Loucy (cell line): ENCODE results near the gene CERS6.
"Not testable (repeated sequence)": the region's sequence is repeated elsewhere in the genome, so short reads cannot be mapped to it uniquely, and the experiment has no call there.

Experiments
- H2AFZ ChIP-seq: fragments of 200-600 bp; sonication (generic); 2 replicates; pipeline ENCODE4 v1.6.0; 2016; ENCODE audit warnings: antibody characterized with exemption, mild to moderate bottlenecking, low read length, moderate library complexity
- H3F3A ChIP-seq: fragments of 200-600 bp; 2 replicates; pipeline ENCODE4 v1.6.0; 2016; ENCODE audit warnings: antibody characterized with exemption, low read depth, mild to moderate bottlenecking
- H3K27me3 ChIP-seq: fragments of 200-600 bp; sonication (generic); 2 replicates; pipeline ENCODE4 v1.6.1; 2014; ENCODE audit warnings: low read length, mild to moderate bottlenecking; ENCODE audit not compliant: insufficient read depth, poor library complexity, severe bottlenecking
- H3K36me3 ChIP-seq: fragments of 200-600 bp; sonication (generic); 2 replicates; pipeline ENCODE4 v1.6.1; 2016; ENCODE audit warnings: low read length; ENCODE audit not compliant: insufficient read depth
- H3K4me1 ChIP-seq: fragments of 200-600 bp; sonication (generic); 2 replicates; pipeline ENCODE4 v1.5.1; 2014; ENCODE audit warnings: low read length, mild to moderate bottlenecking; ENCODE audit not compliant: insufficient read depth, poor library complexity, severe bottlenecking
- H3K4me2 ChIP-seq: fragments of 200-600 bp; sonication (generic); 2 replicates; pipeline ENCODE4 v1.6.0; 2014; ENCODE audit warnings: antibody characterized with exemption, low read length, low read depth, mild to moderate bottlenecking; ENCODE audit not compliant: poor library complexity, severe bottlenecking
- H3K4me3 ChIP-seq: fragments of 200-600 bp; sonication (generic); 2 replicates; pipeline ENCODE4 v1.5.1; 2014; ENCODE audit warnings: low read length, mild to moderate bottlenecking, mixed read lengths; ENCODE audit not compliant: poor library complexity, severe bottlenecking
- H3K79me2 ChIP-seq: fragments of 200-600 bp; sonication (generic); 2 replicates; pipeline ENCODE4 v1.6.1; 2014; ENCODE audit warnings: low read length; ENCODE audit not compliant: insufficient read depth
- H3K9ac ChIP-seq: fragments of 200-600 bp; sonication (generic); 2 replicates; pipeline ENCODE4 v1.6.0; 2014; ENCODE audit warnings: mild to moderate bottlenecking, low read depth, low read length, moderate library complexity; ENCODE audit not compliant: poor library complexity, severe bottlenecking
- H3K9me2 ChIP-seq: fragments of 200-600 bp; sonication (generic); replicated peaks from 2 replicates; pipeline ENCODE4 v1.6.1; 2016; ENCODE audit warnings: low read depth, low read length, mixed read lengths
- H3K9me3 ChIP-seq: fragments of 200-600 bp; sonication (generic); 2 replicates; pipeline ENCODE4 v1.6.1; 2014; ENCODE audit warnings: mild to moderate bottlenecking, antibody characterized with exemption, low read length, low read depth; ENCODE audit not compliant: insufficient read depth
- H4K20me1 ChIP-seq: fragments of 200-600 bp; sonication (generic); 2 replicates; pipeline ENCODE4 v1.6.0; 2014; ENCODE audit warnings: antibody characterized with exemption, low read length, mild to moderate bottlenecking; ENCODE audit not compliant: insufficient read depth, poor library complexity, severe bottlenecking
- EZH2phosphoT487 ChIP-seq: fragments of 200-600 bp; IDR thresholded peaks from 2 replicates; pipeline ENCODE4 v1.6.1; 2018; ENCODE audit warnings: antibody characterized with exemption, mild to moderate bottlenecking, moderate library complexity, borderline replicate concordance
- TF ChIP-seq, protein P1 (sequence below): fragments of 200-600 bp; sonication (generic); conservative IDR thresholded peaks from 2 replicates; pipeline ENCODE4 v1.5.1; 2014; ENCODE audit warnings: mild to moderate bottlenecking, antibody characterized with exemption, low read length

Gene CERS6

DNA sequence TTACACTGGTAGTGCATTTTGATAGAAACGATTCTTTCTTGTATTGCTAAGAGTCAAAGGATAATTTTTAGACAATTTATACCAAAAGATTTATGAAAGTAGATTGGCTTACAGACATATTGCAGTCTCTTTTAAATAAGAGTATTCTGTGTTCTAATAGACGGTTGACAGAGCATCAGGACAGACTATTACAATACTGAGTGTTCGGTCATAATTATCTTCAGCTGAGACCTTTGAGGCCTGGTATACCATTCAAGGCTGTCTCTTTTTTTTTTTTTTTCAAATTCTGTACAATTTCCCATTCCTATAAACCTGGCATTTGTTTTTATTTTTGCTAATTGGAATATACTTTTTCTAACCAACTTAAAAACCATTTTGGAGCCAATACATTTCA, 205.8 kb downstream of the CERS6 start:
- H3K9me3 ChIP-seq, result no peaks in the 10 kb centered on the region
- TF ChIP-seq, protein P1, sequence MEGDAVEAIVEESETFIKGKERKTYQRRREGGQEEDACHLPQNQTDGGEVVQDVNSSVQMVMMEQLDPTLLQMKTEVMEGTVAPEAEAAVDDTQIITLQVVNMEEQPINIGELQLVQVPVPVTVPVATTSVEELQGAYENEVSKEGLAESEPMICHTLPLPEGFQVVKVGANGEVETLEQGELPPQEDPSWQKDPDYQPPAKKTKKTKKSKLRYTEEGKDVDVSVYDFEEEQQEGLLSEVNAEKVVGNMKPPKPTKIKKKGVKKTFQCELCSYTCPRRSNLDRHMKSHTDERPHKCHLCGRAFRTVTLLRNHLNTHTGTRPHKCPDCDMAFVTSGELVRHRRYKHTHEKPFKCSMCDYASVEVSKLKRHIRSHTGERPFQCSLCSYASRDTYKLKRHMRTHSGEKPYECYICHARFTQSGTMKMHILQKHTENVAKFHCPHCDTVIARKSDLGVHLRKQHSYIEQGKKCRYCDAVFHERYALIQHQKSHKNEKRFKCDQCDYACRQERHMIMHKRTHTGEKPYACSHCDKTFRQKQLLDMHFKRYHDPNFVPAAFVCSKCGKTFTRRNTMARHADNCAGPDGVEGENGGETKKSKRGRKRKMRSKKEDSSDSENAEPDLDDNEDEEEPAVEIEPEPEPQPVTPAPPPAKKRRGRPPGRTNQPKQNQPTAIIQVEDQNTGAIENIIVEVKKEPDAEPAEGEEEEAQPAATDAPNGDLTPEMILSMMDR, result no peak
- TF ChIP-seq EZH2phosphoT487, result no peak
- H3K9ac ChIP-seq, result no peak overlapping the region
- no peaks in the 10 kb centered on the region for H3F3A ChIP-seq
- H3K4me2 ChIP-seq, result no peak overlapping the region
- H2AFZ ChIP-seq, result no peak overlapping the region
- no peaks in the 10 kb centered on the region for H3K9me2 ChIP-seq
- H3K36me3 ChIP-seq, result no peaks in the 10 kb centered on the region
- H3K4me1 ChIP-seq, result peaks cover 22% of the 10 kb centered on the region
- H3K4me3 ChIP-seq, result no peak overlapping the region
- no peaks in the 10 kb centered on the region for H4K20me1 ChIP-seq
- H3K27me3 ChIP-seq, result no peaks in the 10 kb centered on the region
- no peaks in the 10 kb centered on the region for H3K79me2 ChIP-seq

DNA sequence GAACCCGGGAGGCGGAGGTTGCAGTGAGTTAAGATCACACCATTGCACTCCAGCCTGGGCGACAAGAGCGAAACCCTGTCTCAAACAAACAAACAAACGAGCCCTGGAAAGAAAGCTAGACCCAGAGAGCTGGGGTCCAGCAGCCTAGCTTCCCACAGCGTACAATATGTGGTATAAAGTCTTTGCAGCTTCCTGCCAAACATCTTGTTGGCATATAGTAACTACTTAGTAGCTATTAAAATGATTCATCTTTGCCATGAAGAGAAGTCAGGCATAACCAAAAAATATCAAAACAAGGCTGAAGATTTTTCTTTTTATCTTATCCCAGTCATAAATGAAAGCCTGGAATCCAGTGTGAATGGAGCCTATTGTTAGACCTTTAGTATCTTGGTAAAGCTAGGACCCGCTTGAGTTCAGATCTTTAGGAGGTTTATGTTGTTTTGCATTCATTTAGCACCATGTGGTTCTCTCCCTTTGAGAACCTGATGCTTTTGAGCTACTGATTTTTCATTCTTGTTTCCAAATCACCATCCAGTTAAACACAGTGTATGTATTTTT, 206.7 kb downstream of the CERS6 start:
- Histone ChIP-seq H3K9me3 (no peaks in the 10 kb centered on the region), H3K9me2 (no peaks in the 10 kb centered on the region), H3F3A (no peaks in the 10 kb centered on the region), H3K4me2 (no peak overlapping the region), H2AFZ (no peak overlapping the region), H3K79me2 (no peaks in the 10 kb centered on the region), H3K27me3 (no peaks in the 10 kb centered on the region), H3K4me3 (no peak overlapping the region), H4K20me1 (no peaks in the 10 kb centered on the region), H3K4me1 (peaks cover 30% of the 10 kb centered on the region), H3K36me3 (no peaks in the 10 kb centered on the region), H3K9ac (no peak overlapping the region)
- TF ChIP-seq, protein P1, result no peak
- no peak for TF ChIP-seq EZH2phosphoT487

DNA sequence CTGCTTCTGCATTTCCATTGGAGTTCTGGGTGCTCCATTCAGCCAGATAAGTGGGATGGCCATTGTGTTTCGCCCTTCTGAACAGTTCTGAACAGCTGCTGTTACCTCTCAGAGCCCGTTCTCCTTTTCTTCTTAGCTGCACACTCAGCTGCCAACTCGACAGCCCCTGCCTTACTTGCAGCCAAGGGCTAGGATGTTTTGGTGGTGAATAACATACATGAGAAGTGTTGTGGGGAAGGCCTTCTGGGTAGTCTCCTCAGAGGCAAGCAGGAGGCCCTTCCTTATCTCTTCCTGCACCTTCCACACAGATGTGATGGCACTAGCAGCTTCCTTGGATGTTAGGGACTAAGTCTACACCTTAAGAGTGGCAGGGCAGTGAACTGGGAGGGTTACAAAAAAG, 207.9 kb downstream of the CERS6 start:
- Histone ChIP-seq H3K9me2 (no peaks in the 10 kb centered on the region), H3K4me2 (peak overlapping the region; percentile 59), H2AFZ (no peak overlapping the region), H3K79me2 (no peaks in the 10 kb centered on the region), H3K9me3 (no peaks in the 10 kb centered on the region), H3K4me3 (peak overlapping the region; percentile 24), H3K9ac (peak overlapping the region; percentile 24), H3K27me3 (no peaks in the 10 kb centered on the region), H3F3A (no peaks in the 10 kb centered on the region), H3K4me1 (peaks cover 32% of the 10 kb centered on the region), H3K36me3 (no peaks in the 10 kb centered on the region), H4K20me1 (no peaks in the 10 kb centered on the region)
- TF ChIP-seq, protein P1, result no peak
- TF ChIP-seq EZH2phosphoT487, result no peak

DNA sequence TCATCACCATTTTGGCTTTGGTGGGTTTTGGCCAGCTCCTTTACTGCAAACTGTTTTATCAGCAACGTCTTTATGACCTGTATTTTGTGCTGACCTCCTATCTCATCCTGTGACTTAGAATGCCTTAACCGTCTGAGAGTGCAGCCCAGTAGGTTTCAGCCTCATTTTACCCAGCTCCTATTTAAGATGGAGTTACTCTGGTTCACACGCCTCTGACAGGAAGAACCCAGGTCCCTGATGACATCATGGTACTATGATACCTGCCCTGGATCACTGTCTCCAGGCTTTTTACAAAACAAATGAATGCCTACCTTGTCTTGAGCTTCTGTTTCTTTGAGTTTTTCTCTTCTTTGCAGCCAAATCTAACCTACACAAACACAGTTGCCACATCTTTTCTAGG, 208.6 kb downstream of the CERS6 start:
- H3K36me3 ChIP-seq, H3K9ac ChIP-seq, H4K20me1 ChIP-seq, H3K79me2 ChIP-seq, H3K9me3 ChIP-seq, H3K4me2 ChIP-seq, H3K27me3 ChIP-seq, H3K9me2 ChIP-seq, H3F3A ChIP-seq, H3K4me3 ChIP-seq, H2AFZ ChIP-seq: not testable (repeated sequence)
- peaks cover 32% of the 10 kb centered on the region for H3K4me1 ChIP-seq
